ENCODE measurements around the gene SLC38A6. TPM values are rescaled to one million over a fixed set of nuclear protein-coding genes. Genes with fewer than 3 reads are reported as not detected.
A peak's percentile ranks its signal among the peaks of the same experiment; 100 is the strongest.

SLC38A6 gene
- total RNA-seq: 14.4 and 18.7 TPM in 2 replicates
- long read RNA-seq, transcript SLC38A6-201 (16 exons, 1,688 nt): major isoform, 6 of 30 reads
- long read RNA-seq, partial matches to known transcripts: 3 of 30 reads
- long read RNA-seq, other reads (novel, unspliced or antisense): 21 of 30 reads

- no peaks in the 10 kb centered on the region for H3K9me3 Mint-ChIP-seq (ENCODE audit: low read depth)
- H3K36me3 Mint-ChIP-seq (ENCODE audit: insufficient read depth): no peaks in the 10 kb centered on the region
- peak; percentile 82 for DNase-seq (ENCODE audit: low spot score, unreplicated experiment)
- no peak within 1 kb of the TSS for H3K4me3 Mint-ChIP-seq (ENCODE audit: low read depth)
- no peaks in the 10 kb centered on the region for H3K27me3 Mint-ChIP-seq
- no peak within 1 kb of the TSS for H3K27ac Mint-ChIP-seq
- TF ChIP-seq CTCF (IDR thresholded peaks at IDR 0.05; ENCODE audit: unreplicated experiment): no peak
- H3K4me1 Mint-ChIP-seq (ENCODE audit: low read depth): peaks cover 10% of the 10 kb centered on the region
Observed at GRCh38 chr14:60980811-60981632, at the start of gene SLC38A6, which contains the start of gene TRMT5. Gene SLC38A6 (plus strand): TSS chr14:60981245. CDS start chr14:60981278, 33 bp downstream. Gene TRMT5 (minus strand): TSS chr14:60981079. CDS start chr14:60980973, 106 bp downstream.

GRCh38 chr14:60933920-60934655, 47.0 kb upstream of the SLC38A6 start:
- Mint-ChIP-seq H3K27ac (no peak overlapping the region), H3K4me3 (ENCODE audit: low read depth) (no peak overlapping the region), H3K9me3 (ENCODE audit: low read depth) (peaks cover 2% of the 10 kb centered on the region), H3K27me3 (no peaks in the 10 kb centered on the region), H3K4me1 (ENCODE audit: low read depth) (peaks cover 7% of the 10 kb centered on the region), H3K36me3 (ENCODE audit: insufficient read depth) (peaks cover 4% of the 10 kb centered on the region)
- DNase-seq (ENCODE audit: low spot score, unreplicated experiment): no peak
- no peak for TF ChIP-seq CTCF (IDR thresholded peaks at IDR 0.05; ENCODE audit: unreplicated experiment)

- no peaks in the 10 kb centered on the region for H3K27me3 Mint-ChIP-seq
- no peak for TF ChIP-seq CTCF (IDR thresholded peaks at IDR 0.05; ENCODE audit: unreplicated experiment)
- H3K36me3 Mint-ChIP-seq (ENCODE audit: insufficient read depth): peaks cover 4% of the 10 kb centered on the region
- no peak for DNase-seq (ENCODE audit: low spot score, unreplicated experiment)
- H3K4me1 Mint-ChIP-seq (ENCODE audit: low read depth): peaks cover 7% of the 10 kb centered on the region
- no peak overlapping the region for H3K4me3 Mint-ChIP-seq (ENCODE audit: low read depth)
- H3K27ac Mint-ChIP-seq: no peak overlapping the region
- peaks cover 5% of the 10 kb centered on the region for H3K9me3 Mint-ChIP-seq (ENCODE audit: low read depth)
Observed at GRCh38 chr14:60935319-60935718, 45.7 kb upstream of the SLC38A6 start.

- H3K4me1 Mint-ChIP-seq (ENCODE audit: low read depth): peaks cover 9% of the 10 kb centered on the region
- peaks cover 3% of the 10 kb centered on the region for H3K36me3 Mint-ChIP-seq (ENCODE audit: insufficient read depth)
- no peak overlapping the region for H3K27ac Mint-ChIP-seq
- no peak for TF ChIP-seq CTCF (IDR thresholded peaks at IDR 0.05; ENCODE audit: unreplicated experiment)
- DNase-seq (ENCODE audit: low spot score, unreplicated experiment): no peak
- no peaks in the 10 kb centered on the region for H3K27me3 Mint-ChIP-seq
- H3K9me3 Mint-ChIP-seq (ENCODE audit: low read depth): peaks cover 5% of the 10 kb centered on the region
- H3K4me3 Mint-ChIP-seq (ENCODE audit: low read depth): no peak overlapping the region
Observed at GRCh38 chr14:60943637-60944032, 37.4 kb upstream of the SLC38A6 start.

- Mint-ChIP-seq H3K27me3 (no peaks in the 10 kb centered on the region), H3K27ac (peak overlapping the region; percentile 30), H3K36me3 (ENCODE audit: insufficient read depth) (peaks cover 3% of the 10 kb centered on the region), H3K4me1 (ENCODE audit: low read depth) (peaks cover 9% of the 10 kb centered on the region), H3K4me3 (ENCODE audit: low read depth) (no peak overlapping the region), H3K9me3 (ENCODE audit: low read depth) (peaks cover 2% of the 10 kb centered on the region)
- DNase-seq (ENCODE audit: low spot score, unreplicated experiment): no peak
- no peak for TF ChIP-seq CTCF (IDR thresholded peaks at IDR 0.05; ENCODE audit: unreplicated experiment)
Observed at GRCh38 chr14:60944204-60944603, 36.8 kb upstream of the SLC38A6 start.
